H9 (cell line): Measurements from ENCODE around the gene ABCD4. TPM values are rescaled to one million over a fixed set of nuclear protein-coding genes. Genes with fewer than 3 reads are reported as not detected.

Source experiments
- DNase-seq: peaks from one replicate; pipeline ENCODE4 v3.0.0-alpha.2; 2017
- H2AFZ ChIP-seq: one replicate; pipeline ENCODE4 v1.6.1; 2013; ENCODE audit warnings: mild to moderate bottlenecking, low read length, control low read depth, moderate library complexity
- H2AK5ac ChIP-seq: 2 replicates; pipeline ENCODE4 v1.6.1; 2013; ENCODE audit warnings: low read length, control low read depth, mixed read lengths; ENCODE audit not compliant: insufficient read length
- H2BK120ac ChIP-seq: one replicate; pipeline ENCODE4 v1.6.1; 2013; ENCODE audit warnings: low read depth, mild to moderate bottlenecking, low read length, control low read depth, inconsistent platforms; ENCODE audit not compliant: poor library complexity, severe bottlenecking
- H2BK12ac ChIP-seq: 2 replicates; pipeline ENCODE4 v1.6.1; 2013; ENCODE audit warnings: low read length, control low read depth, mixed read lengths, low read depth; ENCODE audit not compliant: insufficient read length
- H2BK15ac ChIP-seq: 2 replicates; pipeline ENCODE4 v1.6.1; 2013; ENCODE audit warnings: low read depth, low read length, control low read depth
- H2BK20ac ChIP-seq: one replicate; pipeline ENCODE4 v1.6.1; 2013; ENCODE audit warnings: low read depth, mild to moderate bottlenecking, low read length, control low read depth, inconsistent platforms; ENCODE audit not compliant: poor library complexity, severe bottlenecking
- H2BK5ac ChIP-seq: 2 replicates; pipeline ENCODE4 v1.6.1; 2013; ENCODE audit warnings: low read length, control low read depth, mixed read lengths; ENCODE audit not compliant: insufficient read length
- H3K14ac ChIP-seq: 2 replicates; pipeline ENCODE4 v1.6.1; 2013; ENCODE audit warnings: low read length, control low read depth; ENCODE audit not compliant: insufficient read depth
- H3K18ac ChIP-seq: 2 replicates; pipeline ENCODE4 v1.6.1; 2013; ENCODE audit warnings: low read depth, mild to moderate bottlenecking, mixed read lengths, low read length, control low read depth; ENCODE audit not compliant: insufficient read length
- H3K23ac ChIP-seq: 2 replicates; pipeline ENCODE4 v1.6.1; 2013; ENCODE audit warnings: low read length, control low read depth, mixed read lengths, low read depth; ENCODE audit not compliant: insufficient read length
- H3K23me2 ChIP-seq: 2 replicates; pipeline ENCODE4 v1.6.1; 2013; ENCODE audit warnings: low read depth, mild to moderate bottlenecking, mixed read lengths, low read length, control low read depth; ENCODE audit not compliant: insufficient read length, poor library complexity, severe bottlenecking
- H3K27ac ChIP-seq: 2 replicates; pipeline ENCODE4 v1.5.1; 2013; ENCODE audit warnings: low read length, control low read depth, mixed read lengths, low read depth; ENCODE audit not compliant: insufficient read length
- H3K27me3 ChIP-seq: 2 replicates; pipeline ENCODE4 v1.6.1; 2013; ENCODE audit warnings: low read length, control low read depth, inconsistent platforms; ENCODE audit not compliant: insufficient read depth
- H3K4ac ChIP-seq: 2 replicates; pipeline ENCODE4 v1.6.1; 2013; ENCODE audit warnings: low read depth, mild to moderate bottlenecking, control low read depth, inconsistent platforms, low read length, moderate library complexity
- H3K4me1 ChIP-seq: 2 replicates; pipeline ENCODE4 v1.6.1; 2013; ENCODE audit warnings: low read length, control low read depth, inconsistent platforms; ENCODE audit not compliant: insufficient read depth
- H3K4me2 ChIP-seq: 2 replicates; pipeline ENCODE4 v1.6.1; 2013; ENCODE audit warnings: low read length, control low read depth, mixed read lengths; ENCODE audit not compliant: insufficient read length, insufficient read depth
- H3K56ac ChIP-seq: 2 replicates; pipeline ENCODE4 v1.6.1; 2013; ENCODE audit warnings: low read depth, mild to moderate bottlenecking, mixed read lengths, low read length, control low read depth; ENCODE audit not compliant: insufficient read length
- H3K79me1 ChIP-seq: 2 replicates; pipeline ENCODE4 v1.6.1; 2013; ENCODE audit warnings: low read depth, mild to moderate bottlenecking, moderate library complexity, low read length, control low read depth, inconsistent platforms; ENCODE audit not compliant: insufficient read depth, poor library complexity, severe bottlenecking
- H3K79me2 ChIP-seq: 2 replicates; pipeline ENCODE4 v1.6.1; 2013; ENCODE audit warnings: low read length, control low read depth, inconsistent platforms; ENCODE audit not compliant: insufficient read depth
- H3K9ac ChIP-seq: 2 replicates; pipeline ENCODE4 v1.6.1; 2013; ENCODE audit warnings: low read length, control low read depth, mixed read lengths; ENCODE audit not compliant: insufficient read length; ENCODE audit errors: extremely low read depth
- H3K9me3 ChIP-seq: one replicate; pipeline ENCODE4 v1.6.1; 2013; ENCODE audit warnings: low read depth, low read length, inconsistent platforms; ENCODE audit not compliant: control insufficient read depth
- H3T11ph ChIP-seq: one replicate; pipeline ENCODE4 v1.6.1; 2013; ENCODE audit warnings: mild to moderate bottlenecking, low read length, control low read depth, inconsistent platforms
- H4K20me1 ChIP-seq: one replicate; pipeline ENCODE4 v1.6.1; 2013; ENCODE audit not compliant: control insufficient read depth, insufficient read length, insufficient read depth
- H4K5ac ChIP-seq: 2 replicates; pipeline ENCODE4 v1.6.1; 2013; ENCODE audit warnings: low read depth, mild to moderate bottlenecking, mixed read lengths, low read length, control low read depth; ENCODE audit not compliant: insufficient read length
- H4K8ac ChIP-seq: replicated peaks from 2 replicates; pipeline ENCODE4 v1.6.1; 2013; ENCODE audit warnings: low read length, control low read depth, mixed read lengths, low read depth; ENCODE audit not compliant: insufficient read length
- H4K91ac ChIP-seq: 2 replicates; pipeline ENCODE4 v1.6.1; 2013; ENCODE audit warnings: low read depth, mild to moderate bottlenecking, moderate library complexity, mixed read lengths, low read length, control low read depth; ENCODE audit not compliant: insufficient read length
- H3K27ac Mint-ChIP-seq, 3 experiments: 2 replicates in 2 of 3; 3 replicates in 1 of 3; pipeline ENCODE4 v1.8.0; 2020 to 2021; ENCODE audit warnings: mixed read lengths in 3 of 3, mild to moderate bottlenecking in 1 of 3, moderate library complexity in 1 of 3
- H3K27me3 Mint-ChIP-seq: 2 replicates; pipeline ENCODE4 v1.8.0; 2021; ENCODE audit warnings: low read depth, mild to moderate bottlenecking, moderate library complexity, mixed read lengths
- H3K36me3 Mint-ChIP-seq, 3 experiments: 2 replicates in 2 of 3; 3 replicates in 1 of 3; pipeline ENCODE4 v1.8.0; 2020 to 2021; ENCODE audit warnings: low read depth in 3 of 3, mixed read lengths in 3 of 3; ENCODE audit not compliant: insufficient read depth in 1 of 3
- H3K4me1 Mint-ChIP-seq, 2 experiments: 2 replicates each; pipeline ENCODE4 v1.8.0; 2020; ENCODE audit warnings: mixed read lengths in 2 of 2
- H3K4me3 Mint-ChIP-seq, 2 experiments: 2 replicates in 1 of 2; 3 replicates in 1 of 2; pipeline ENCODE4 v1.8.0; 2020 to 2021; ENCODE audit warnings: mild to moderate bottlenecking in 2 of 2, mixed read lengths in 2 of 2, moderate library complexity in 1 of 2
- H3K9me3 Mint-ChIP-seq, 2 experiments: 2 replicates in 1 of 2; 3 replicates in 1 of 2; pipeline ENCODE4 v1.8.0; 2020; ENCODE audit warnings: mild to moderate bottlenecking in 2 of 2, mixed read lengths in 2 of 2, moderate library complexity in 1 of 2
- WGBS: extraction: QIAGEN DNeasy Blood & Tissue Kit; methylation state at CpG from one replicate; pipeline ENCODE4 v1.1.7; 2013; ENCODE audit warnings: missing lambda C conversion rate, low lambda C conversion rate, mixed read lengths; ENCODE audit not compliant: insufficient read length; ENCODE audit errors: extremely low coverage; 5-methylcytosine and 5-hydroxymethylcytosine counted together
- total RNA-seq: library from RNA; stranded (reverse); gene quantifications from 2 replicates; pipeline ENCODE4 v1.2.1, GENCODE V29; 2021
- TF ChIP-seq, protein P1 (sequence below): fragments of 200-600 bp; sonication (generic); conservative IDR thresholded peaks from 3 replicates; pipeline ENCODE4 v1.8.0; 2021; ENCODE audit warnings: antibody characterized with exemption, mild to moderate bottlenecking

The ABCD4 gene
- total RNA-seq, 1 experiment from 2014 or later = 80.9 TPM

GRCh38 chr14:74324931-74325361 is 22.2 kb upstream of the ABCD4 start:
- Histone ChIP-seq H4K5ac (no peak overlapping the region), H3K4me2 (no peak overlapping the region), H3K23me2 (peaks cover 4% of the 10 kb centered on the region), H3K23ac (no peak overlapping the region), H3K9ac (no peak overlapping the region), H3K79me2 (no peaks in the 10 kb centered on the region), H2BK20ac (no peak overlapping the region), H2BK15ac (0 out of 2 replicates have a peak overlapping the region, but pooled peaks have one; percentile 91), H2BK12ac (peak overlapping the region; percentile 99), H2AFZ (no peak overlapping the region), H3K27ac (peak overlapping the region; percentile 82), H3K27me3 (no peaks in the 10 kb centered on the region), H3T11ph (no peak overlapping the region), H4K8ac (no peak overlapping the region), H3K4me1 (peaks cover 20% of the 10 kb centered on the region), H2BK5ac (no peak overlapping the region), H3K18ac (peak overlapping the region; percentile 86), H3K14ac (no peak overlapping the region), H3K4ac (no peak overlapping the region), H3K9me3 (no peaks in the 10 kb centered on the region), H4K20me1 (no peaks in the 10 kb centered on the region), H4K91ac (no peak overlapping the region), H3K79me1 (no peaks in the 10 kb centered on the region), H2BK120ac (peak overlapping the region; percentile 88), H2AK5ac (peak overlapping the region; percentile 96), H3K56ac (no peak overlapping the region)
- DNase-seq = peak; percentile 43
- TF ChIP-seq, protein P1, sequence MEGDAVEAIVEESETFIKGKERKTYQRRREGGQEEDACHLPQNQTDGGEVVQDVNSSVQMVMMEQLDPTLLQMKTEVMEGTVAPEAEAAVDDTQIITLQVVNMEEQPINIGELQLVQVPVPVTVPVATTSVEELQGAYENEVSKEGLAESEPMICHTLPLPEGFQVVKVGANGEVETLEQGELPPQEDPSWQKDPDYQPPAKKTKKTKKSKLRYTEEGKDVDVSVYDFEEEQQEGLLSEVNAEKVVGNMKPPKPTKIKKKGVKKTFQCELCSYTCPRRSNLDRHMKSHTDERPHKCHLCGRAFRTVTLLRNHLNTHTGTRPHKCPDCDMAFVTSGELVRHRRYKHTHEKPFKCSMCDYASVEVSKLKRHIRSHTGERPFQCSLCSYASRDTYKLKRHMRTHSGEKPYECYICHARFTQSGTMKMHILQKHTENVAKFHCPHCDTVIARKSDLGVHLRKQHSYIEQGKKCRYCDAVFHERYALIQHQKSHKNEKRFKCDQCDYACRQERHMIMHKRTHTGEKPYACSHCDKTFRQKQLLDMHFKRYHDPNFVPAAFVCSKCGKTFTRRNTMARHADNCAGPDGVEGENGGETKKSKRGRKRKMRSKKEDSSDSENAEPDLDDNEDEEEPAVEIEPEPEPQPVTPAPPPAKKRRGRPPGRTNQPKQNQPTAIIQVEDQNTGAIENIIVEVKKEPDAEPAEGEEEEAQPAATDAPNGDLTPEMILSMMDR = peak; percentile 86
- H3K36me3 Mint-ChIP-seq = no peaks in the 10 kb centered on the region; a peak in 1 of 7 replicates
- peaks cover 34 to 41% of the 10 kb centered on the region in 2 experiments for H3K4me1 Mint-ChIP-seq
- no peaks in the 10 kb centered on the region for H3K9me3 Mint-ChIP-seq
- no peaks in the 10 kb centered on the region; the same call in 1 of the 2 replicates for H3K27me3 Mint-ChIP-seq
- peak overlapping the region; percentile 98 to 100 (median 100) for H3K27ac Mint-ChIP-seq
- H3K4me3 Mint-ChIP-seq = peak overlapping the region in 1 of 2 experiments; percentile 25; a peak in 2 of 5 replicates
- WGBS = no CpG with 5 or more reads among the region's 3 CpGs
